ENCODE measurements around the gene PEX16.
A peak's percentile ranks its signal among the peaks of the same experiment; 100 is the strongest.
"Not testable (repeated sequence)": the region's sequence is repeated elsewhere in the genome, so short reads cannot be mapped to it uniquely, and the experiment has no call there.

Gene PEX16

DNA sequence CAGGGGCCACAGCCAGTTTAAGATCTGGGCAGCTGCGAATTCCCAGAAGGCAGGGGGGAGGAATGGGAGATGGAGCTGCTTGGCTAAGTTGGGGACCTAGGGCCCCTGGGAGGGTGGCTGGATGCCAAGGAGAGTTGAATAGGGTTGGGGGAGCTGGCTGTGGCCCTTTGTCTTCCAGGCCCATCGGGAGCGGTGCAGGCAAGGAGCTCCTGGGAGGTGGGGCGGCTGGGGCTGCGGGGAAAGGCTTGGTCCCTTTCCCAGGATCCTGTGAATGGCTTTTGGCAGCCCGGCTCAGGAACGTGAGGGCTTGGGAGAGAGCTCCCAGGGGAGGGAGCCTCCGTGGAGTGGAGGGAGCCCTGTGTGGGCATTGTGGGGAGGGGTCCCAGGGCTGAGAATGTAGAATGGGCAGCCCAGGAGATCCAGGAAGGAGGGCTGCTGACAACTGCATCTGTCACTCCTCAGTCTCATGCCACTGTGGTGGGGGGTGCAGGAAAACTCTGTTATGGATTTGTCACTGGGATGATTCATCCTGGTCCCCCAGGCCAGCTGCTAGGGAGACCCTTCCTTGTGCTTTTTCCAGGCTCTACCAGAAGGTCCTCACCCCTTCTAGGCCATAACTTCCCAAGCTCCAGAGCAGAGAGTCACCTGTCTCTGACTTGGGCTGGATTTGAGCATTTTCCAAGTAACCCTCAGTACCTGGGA lies 16.6 kb downstream of the PEX16 start:
- Histone ChIP-seq H3K9me3 (ENCODE audit: control insufficient read depth, insufficient read depth, low read length) (no peaks in the 10 kb centered on the region), H3K36me3 (ENCODE audit: control insufficient read depth, insufficient read depth, low read length) (peaks cover 29% of the 10 kb centered on the region), H3K27me3 (ENCODE audit: control insufficient read depth, insufficient read depth, low read length) (peaks cover 3% of the 10 kb centered on the region), H3K4me1 (ENCODE audit: control insufficient read depth, insufficient read depth, low read length) (peaks cover 6% of the 10 kb centered on the region), H3K4me3 (ENCODE audit: low read depth, low read length) (peak overlapping the region; percentile 63), H3K9ac (ENCODE audit: low read depth, low read length) (peak overlapping the region; percentile 47)

DNA sequence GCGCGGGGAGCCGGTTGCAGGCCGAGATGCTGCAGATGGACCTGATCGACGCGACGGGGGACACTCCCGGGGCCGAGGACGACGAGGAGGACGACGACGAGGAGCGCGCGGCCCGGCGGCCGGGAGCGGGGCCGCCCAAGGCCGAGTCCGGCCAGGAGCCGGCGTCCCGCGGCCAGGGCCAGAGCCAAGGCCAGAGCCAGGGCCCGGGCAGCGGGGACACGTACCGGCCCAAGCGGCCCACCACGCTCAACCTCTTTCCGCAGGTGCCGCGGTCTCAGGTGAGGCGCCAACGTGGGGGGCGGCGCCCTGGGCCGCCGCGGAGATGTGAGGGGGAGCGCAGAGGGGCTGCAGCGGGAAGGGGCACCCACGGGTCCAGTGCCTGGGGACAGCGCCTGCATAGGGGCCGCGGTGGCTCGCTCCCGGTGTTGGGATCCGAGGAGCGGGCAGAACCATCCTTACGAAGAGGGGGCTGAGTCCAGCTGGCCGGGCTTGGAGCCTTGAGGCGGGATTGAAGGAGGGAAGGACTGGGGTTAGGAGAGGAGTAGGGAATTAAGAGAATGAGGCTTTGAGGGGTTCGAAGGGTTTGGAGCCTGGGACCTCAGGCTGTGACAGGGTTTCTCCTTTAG lies 17.4 kb downstream of the PEX16 start:
- not testable (repeated sequence) for H3K4me1 ChIP-seq (ENCODE audit: control insufficient read depth, insufficient read depth, low read length); H3K9me3 ChIP-seq (ENCODE audit: control insufficient read depth, insufficient read depth, low read length); H3K27me3 ChIP-seq (ENCODE audit: control insufficient read depth, insufficient read depth, low read length)
- Histone ChIP-seq H3K9ac (ENCODE audit: low read depth, low read length) (peak overlapping the region; percentile 47), H3K36me3 (ENCODE audit: control insufficient read depth, insufficient read depth, low read length) (peaks cover 27% of the 10 kb centered on the region), H3K4me3 (ENCODE audit: low read depth, low read length) (peak overlapping the region; percentile 63)

- peak overlapping the region; percentile 41 for H3K4me3 ChIP-seq (ENCODE audit: low read depth, low read length)
- H3K4me1 ChIP-seq (ENCODE audit: control insufficient read depth, insufficient read depth, low read length) = peaks cover 9% of the 10 kb centered on the region
- H3K9me3 ChIP-seq (ENCODE audit: control insufficient read depth, insufficient read depth, low read length) = no peaks in the 10 kb centered on the region
- no peak overlapping the region for H3K9ac ChIP-seq (ENCODE audit: low read depth, low read length)
- H3K36me3 ChIP-seq (ENCODE audit: control insufficient read depth, insufficient read depth, low read length) = peaks cover 24% of the 10 kb centered on the region
- H3K27me3 ChIP-seq (ENCODE audit: control insufficient read depth, insufficient read depth, low read length) = peaks cover 3% of the 10 kb centered on the region
These were observed 18.1 kb downstream of the PEX16 start for GRCh38 chr11:45899448-45900174.

DNA sequence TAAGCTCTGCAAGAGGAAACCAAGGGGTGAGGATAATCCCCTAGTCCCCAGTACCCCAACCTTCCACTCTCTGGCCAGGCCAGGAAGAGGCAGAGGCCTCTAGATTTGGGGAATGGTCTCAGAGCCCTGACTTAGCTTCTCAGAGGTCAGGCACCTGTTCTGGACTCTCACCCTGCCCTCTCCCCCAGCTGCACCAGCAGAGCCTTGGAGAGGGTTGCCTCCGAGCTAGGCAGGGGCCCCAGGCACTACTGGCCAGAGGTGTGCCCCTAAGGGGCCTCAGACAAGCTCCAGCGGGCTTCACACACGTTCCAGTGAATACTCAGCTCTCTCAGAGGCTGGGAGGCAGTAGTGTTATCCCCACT lies 18.6 kb downstream of the PEX16 start:
- H3K36me3 ChIP-seq (ENCODE audit: control insufficient read depth, insufficient read depth, low read length) = peaks cover 20% of the 10 kb centered on the region
- H3K9me3 ChIP-seq (ENCODE audit: control insufficient read depth, insufficient read depth, low read length) = no peaks in the 10 kb centered on the region
- H3K4me3 ChIP-seq (ENCODE audit: low read depth, low read length) = peak overlapping the region; percentile 41
- H3K9ac ChIP-seq (ENCODE audit: low read depth, low read length) = no peak overlapping the region
- peaks cover 9% of the 10 kb centered on the region for H3K4me1 ChIP-seq (ENCODE audit: control insufficient read depth, insufficient read depth, low read length)
- H3K27me3 ChIP-seq (ENCODE audit: control insufficient read depth, insufficient read depth, low read length) = peaks cover 3% of the 10 kb centered on the region

DNA sequence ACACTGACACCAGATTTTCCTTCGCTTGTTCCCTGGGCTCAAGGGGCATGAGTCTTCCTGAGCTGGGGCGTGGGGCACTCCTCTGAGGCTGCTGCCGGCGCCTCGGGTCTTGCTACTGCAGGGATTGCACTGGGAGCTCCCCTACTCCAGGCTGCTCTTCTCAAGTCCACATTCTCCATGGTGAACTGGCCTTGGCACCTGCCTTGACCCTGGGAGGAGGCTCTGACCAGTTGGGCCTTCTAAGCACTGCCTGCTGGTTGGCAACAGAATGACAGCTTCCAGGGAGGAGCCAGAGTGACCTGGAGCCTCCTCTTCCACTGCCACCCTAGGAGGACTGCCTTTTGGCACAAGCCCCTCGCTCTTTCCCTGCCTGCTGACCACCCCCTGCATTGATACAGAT lies 20.1 kb downstream of the PEX16 start:
- peaks cover 3% of the 10 kb centered on the region for H3K27me3 ChIP-seq (ENCODE audit: control insufficient read depth, insufficient read depth, low read length)
- H3K36me3 ChIP-seq (ENCODE audit: control insufficient read depth, insufficient read depth, low read length) = peaks cover 6% of the 10 kb centered on the region
- no peak overlapping the region for H3K9ac ChIP-seq (ENCODE audit: low read depth, low read length)
- H3K9me3 ChIP-seq (ENCODE audit: control insufficient read depth, insufficient read depth, low read length) = no peaks in the 10 kb centered on the region
- peaks cover 15% of the 10 kb centered on the region for H3K4me1 ChIP-seq (ENCODE audit: control insufficient read depth, insufficient read depth, low read length)
- no peak overlapping the region for H3K4me3 ChIP-seq (ENCODE audit: low read depth, low read length)

DNA sequence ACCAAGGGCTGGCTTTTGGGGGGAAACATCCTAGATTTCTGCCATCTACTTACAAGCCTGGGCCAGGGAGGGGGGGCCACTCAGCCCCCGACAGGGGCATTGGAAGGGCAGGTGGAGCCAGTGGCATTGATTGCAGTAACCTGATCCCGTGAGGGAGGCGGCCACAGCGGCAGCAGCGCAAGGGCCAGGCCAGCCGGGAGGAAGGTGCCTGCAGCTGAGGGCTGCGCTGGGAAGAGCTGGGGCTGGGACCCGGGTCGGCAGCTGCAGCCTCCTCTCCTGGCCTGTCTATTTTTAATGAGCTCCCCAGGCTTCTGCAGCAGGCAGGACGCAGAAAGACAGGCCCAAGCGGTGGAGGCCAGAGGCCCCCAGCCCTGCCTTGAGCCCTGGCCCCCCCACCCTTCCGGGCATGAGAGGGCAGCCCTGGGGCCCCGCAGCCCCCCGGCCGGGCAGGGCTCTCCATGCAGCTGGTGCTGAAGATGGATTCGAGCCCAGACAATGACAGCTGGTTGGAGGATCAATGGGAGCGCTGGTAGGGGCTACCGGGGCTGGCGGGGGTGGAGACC lies 21.2 kb downstream of the PEX16 start:
- peak overlapping the region; percentile 18 for H3K4me3 ChIP-seq (ENCODE audit: low read depth, low read length)
- H3K27me3 ChIP-seq (ENCODE audit: control insufficient read depth, insufficient read depth, low read length) = peaks cover 3% of the 10 kb centered on the region
- no peaks in the 10 kb centered on the region for H3K9me3 ChIP-seq (ENCODE audit: control insufficient read depth, insufficient read depth, low read length)
- peaks cover 16% of the 10 kb centered on the region for H3K4me1 ChIP-seq (ENCODE audit: control insufficient read depth, insufficient read depth, low read length)
- no peak overlapping the region for H3K9ac ChIP-seq (ENCODE audit: low read depth, low read length)
- H3K36me3 ChIP-seq (ENCODE audit: control insufficient read depth, insufficient read depth, low read length) = no peaks in the 10 kb centered on the region

DNA sequence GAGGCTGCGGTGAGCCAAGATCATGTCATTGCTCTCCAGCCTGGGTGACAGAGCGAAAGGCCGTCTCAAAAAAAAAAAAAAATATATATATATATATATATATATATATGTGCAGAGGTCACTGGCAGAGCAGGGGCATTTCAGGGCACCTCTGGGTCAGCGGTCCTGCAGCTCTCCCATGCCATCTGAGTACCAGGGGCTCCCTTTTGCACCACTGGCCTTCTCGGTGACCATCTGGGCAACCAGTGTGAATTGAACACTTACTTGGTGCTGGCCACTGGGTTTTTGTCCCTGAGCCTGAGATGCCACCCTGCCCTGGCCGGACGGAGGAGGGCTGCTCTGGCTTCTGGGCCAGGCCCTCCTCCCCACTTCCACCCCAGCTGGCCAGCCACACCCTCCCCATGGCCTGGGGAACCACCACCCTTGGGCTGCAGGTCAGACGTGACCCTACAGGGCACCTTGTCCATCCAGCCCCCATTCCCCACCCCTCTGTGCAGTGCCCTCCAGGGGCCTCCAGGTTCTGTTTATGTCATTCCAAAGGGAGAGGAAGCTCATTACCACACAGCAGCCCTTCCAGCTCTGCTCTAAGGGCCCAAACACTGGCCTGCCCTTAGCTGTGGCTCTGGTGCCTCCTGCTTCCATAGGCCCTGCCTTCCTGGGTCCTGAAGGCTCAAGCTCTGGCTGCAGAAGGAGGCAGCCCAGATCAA lies 22.0 kb downstream of the PEX16 start:
- Histone ChIP-seq H3K9ac (ENCODE audit: low read depth, low read length) (no peak overlapping the region), H3K27me3 (ENCODE audit: control insufficient read depth, insufficient read depth, low read length) (peaks cover 3% of the 10 kb centered on the region), H3K4me3 (ENCODE audit: low read depth, low read length) (no peak overlapping the region), H3K36me3 (ENCODE audit: control insufficient read depth, insufficient read depth, low read length) (no peaks in the 10 kb centered on the region), H3K9me3 (ENCODE audit: control insufficient read depth, insufficient read depth, low read length) (no peaks in the 10 kb centered on the region), H3K4me1 (ENCODE audit: control insufficient read depth, insufficient read depth, low read length) (peaks cover 16% of the 10 kb centered on the region)

DNA sequence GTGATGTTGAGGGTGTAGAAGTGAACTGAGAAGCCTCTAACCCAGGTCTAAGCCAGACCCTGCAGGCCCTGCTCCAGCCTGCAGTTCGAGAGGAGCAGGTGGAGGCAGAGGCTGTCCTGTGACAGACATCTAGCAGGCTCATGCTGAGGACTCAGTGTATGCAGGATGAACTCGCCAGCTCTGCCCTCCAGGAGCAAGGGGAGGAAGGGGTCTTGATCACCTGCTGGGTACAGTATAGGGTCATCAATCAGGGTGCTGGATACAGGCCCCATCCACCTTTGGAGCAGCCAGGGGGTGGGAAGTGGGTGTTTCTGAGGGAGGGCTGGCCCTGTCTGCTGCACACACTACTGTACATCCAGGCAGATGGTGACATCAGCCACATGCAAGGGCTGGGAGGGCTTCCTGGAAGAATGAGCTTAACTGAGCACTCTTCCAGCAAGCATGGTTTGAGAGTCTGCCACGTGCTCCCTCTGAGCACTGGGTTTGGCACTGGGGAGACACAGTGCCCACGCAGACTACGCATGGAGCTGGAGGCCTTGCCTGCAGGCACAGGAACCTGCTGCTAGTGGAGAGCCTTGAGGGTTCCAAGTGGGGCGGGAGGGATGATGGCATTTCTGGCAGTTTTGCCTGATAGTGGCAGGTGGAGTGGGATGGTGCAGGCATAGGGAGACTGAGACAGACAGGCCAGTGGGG lies 23.0 kb downstream of the PEX16 start:
- Histone ChIP-seq H3K9ac (ENCODE audit: low read depth, low read length) (no peak overlapping the region), H3K36me3 (ENCODE audit: control insufficient read depth, insufficient read depth, low read length) (no peaks in the 10 kb centered on the region), H3K4me3 (ENCODE audit: low read depth, low read length) (no peak overlapping the region), H3K9me3 (ENCODE audit: control insufficient read depth, insufficient read depth, low read length) (no peaks in the 10 kb centered on the region), H3K27me3 (ENCODE audit: control insufficient read depth, insufficient read depth, low read length) (no peaks in the 10 kb centered on the region), H3K4me1 (ENCODE audit: control insufficient read depth, insufficient read depth, low read length) (peaks cover 16% of the 10 kb centered on the region)

DNA sequence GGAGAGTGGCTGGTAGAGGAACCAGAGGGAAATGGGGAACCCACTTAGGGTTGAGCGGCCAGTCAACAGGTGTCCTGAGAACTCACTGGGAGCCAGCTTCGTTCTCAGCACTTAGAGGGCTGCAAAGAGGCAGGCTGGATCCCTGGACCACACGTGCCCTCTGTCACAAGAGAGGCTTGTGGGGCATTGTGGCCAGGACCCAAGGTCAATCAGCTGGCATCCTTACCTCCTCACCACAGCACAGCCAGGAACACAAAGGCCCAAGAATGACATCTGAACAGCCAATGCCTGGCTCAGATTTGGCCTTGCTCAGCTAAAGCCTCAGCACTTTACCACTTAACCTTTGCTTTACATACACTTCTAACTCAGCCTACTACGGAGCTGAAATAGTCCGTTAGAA lies 24.8 kb downstream of the PEX16 start:
- Histone ChIP-seq H3K9ac (ENCODE audit: low read depth, low read length) (no peak overlapping the region), H3K9me3 (ENCODE audit: control insufficient read depth, insufficient read depth, low read length) (no peaks in the 10 kb centered on the region), H3K27me3 (ENCODE audit: control insufficient read depth, insufficient read depth, low read length) (no peaks in the 10 kb centered on the region), H3K4me1 (ENCODE audit: control insufficient read depth, insufficient read depth, low read length) (peaks cover 13% of the 10 kb centered on the region), H3K4me3 (ENCODE audit: low read depth, low read length) (no peak overlapping the region), H3K36me3 (ENCODE audit: control insufficient read depth, insufficient read depth, low read length) (no peaks in the 10 kb centered on the region)

GRCh38 chr11:45890886-45891550 lies 26.7 kb downstream of the PEX16 start:
- no peaks in the 10 kb centered on the region for H3K9me3 ChIP-seq (ENCODE audit: control insufficient read depth, insufficient read depth, low read length)
- H3K4me1 ChIP-seq (ENCODE audit: control insufficient read depth, insufficient read depth, low read length) = peaks cover 10% of the 10 kb centered on the region
- H3K4me3 ChIP-seq (ENCODE audit: low read depth, low read length) = no peak overlapping the region
- H3K9ac ChIP-seq (ENCODE audit: low read depth, low read length) = no peak overlapping the region
- no peaks in the 10 kb centered on the region for H3K27me3 ChIP-seq (ENCODE audit: control insufficient read depth, insufficient read depth, low read length)
- no peaks in the 10 kb centered on the region for H3K36me3 ChIP-seq (ENCODE audit: control insufficient read depth, insufficient read depth, low read length)

All from iPS-15b (cell line).